CD4-positive, alpha-beta T cell treated with Interleukin-12 subunit alpha and Interleukin-12 subunit beta, for 1 hour (primary cell): ENCODE measurements around the gene ZNF236.
"Not testable (repeated sequence)": the region's sequence is repeated elsewhere in the genome, so short reads cannot be mapped to it uniquely, and the experiment has no call there.

Experiments used
- DNase-seq: peaks from one replicate; pipeline ENCODE4 v3.0.0-alpha.2; 2020

The ZNF236 gene

DNA sequence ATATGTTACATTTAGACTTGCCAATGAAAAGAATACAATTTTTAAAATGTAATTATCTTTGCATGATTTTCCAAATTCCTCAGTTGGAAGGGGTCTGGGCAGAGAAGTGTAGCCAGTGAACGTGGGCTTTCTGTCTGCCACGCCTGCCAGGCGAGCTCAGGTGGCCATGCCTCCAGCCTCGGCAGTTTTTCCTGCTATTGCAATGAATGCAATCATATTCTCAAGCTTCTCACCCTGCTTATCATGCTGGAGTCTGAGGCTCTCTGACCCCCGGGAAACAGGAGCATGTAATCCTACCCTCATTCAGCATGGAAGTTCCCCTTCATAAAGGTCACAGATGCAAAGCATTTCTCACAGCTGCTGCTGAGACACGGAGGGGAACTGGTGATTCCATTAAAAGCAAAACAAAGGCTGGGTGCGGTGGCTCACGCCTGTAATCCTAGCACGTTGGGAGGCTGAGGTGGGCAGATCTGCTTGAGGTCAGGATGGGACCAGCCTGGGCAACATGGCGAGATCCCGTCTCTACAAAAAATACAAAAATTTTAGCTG lies 155.4 kb downstream of the ZNF236 start:
- no peak for DNase-seq

DNA sequence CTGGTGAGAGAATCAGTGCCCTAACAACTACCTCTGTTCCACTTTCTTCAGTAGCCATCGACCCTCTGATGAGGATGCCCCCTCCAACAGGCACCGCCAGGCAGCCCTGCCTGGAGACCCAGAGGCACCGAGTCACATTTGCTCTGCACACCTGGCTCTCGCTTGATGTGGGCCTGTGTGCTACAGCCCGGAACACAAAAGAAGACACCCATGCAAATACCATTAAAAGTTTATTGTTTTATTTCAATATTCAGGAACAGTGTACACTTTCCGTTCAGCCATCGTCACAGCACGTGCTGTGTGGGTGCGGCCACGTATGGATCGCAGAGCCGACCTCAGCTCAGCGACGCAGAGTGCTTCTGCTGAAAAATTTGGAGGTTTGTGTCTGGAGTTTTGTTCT lies 156.3 kb downstream of the ZNF236 start:
- DNase-seq = no peak

GRCh38 chr18:76979111-76979751 lies 156.9 kb downstream of the ZNF236 start:
- no peak for DNase-seq

- DNase-seq = no peak
Observed at GRCh38 chr18:76979906-76980305, 157.5 kb downstream of the ZNF236 start.

GRCh38 chr18:76980663-76981395 lies 158.5 kb downstream of the ZNF236 start:
- DNase-seq = no peak

DNA sequence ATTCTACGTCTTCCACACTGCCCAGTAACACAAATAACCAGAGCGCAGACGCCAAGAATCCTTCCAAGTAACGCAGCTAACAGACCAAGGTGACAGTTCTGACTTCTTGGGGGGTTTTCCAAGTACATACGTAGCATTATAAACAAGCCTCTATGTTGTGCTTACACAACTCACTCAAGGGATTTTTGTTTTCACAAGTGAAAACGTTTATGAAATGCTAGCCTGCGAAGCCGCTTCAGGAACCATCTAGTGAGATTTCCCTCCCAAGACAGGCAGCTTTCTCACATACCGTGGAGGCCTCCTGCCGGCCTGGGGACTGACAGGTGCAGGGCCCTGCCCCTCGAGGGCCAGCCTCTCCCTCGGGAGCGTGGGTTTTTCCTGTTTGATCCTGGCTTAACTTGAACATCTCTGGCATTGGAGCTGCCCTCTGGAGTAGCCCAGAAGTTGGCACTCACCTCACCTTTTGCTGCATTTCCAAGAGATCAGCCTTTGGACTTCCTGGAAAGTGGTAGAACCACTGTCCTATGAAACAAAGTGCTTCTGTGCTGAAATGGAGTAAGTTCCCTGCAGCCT lies 159.1 kb downstream of the ZNF236 start:
- no peak for DNase-seq

DNA sequence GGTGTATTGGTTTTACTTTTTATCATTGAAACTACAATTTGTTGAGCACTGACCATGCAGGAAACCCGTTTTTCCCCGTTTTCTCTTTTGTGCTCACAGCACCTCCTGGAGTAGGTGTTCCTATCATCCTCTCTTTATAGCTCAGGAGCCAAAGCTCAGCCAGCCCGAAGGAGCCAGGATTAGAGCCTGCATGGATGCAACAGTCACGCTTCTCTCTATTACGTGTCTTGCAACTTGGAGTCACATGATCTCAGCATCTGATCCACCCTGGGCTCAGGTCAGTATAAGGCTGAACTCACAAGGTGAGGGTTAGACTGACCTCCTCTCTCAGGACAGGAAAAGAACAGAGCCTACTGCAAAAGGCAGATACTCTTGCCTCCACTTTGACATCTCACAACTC lies 159.7 kb downstream of the ZNF236 start:
- no peak for DNase-seq

GRCh38 chr18:76982841-76983583 lies 160.7 kb downstream of the ZNF236 start:
- peak; percentile 84 for DNase-seq

DNA sequence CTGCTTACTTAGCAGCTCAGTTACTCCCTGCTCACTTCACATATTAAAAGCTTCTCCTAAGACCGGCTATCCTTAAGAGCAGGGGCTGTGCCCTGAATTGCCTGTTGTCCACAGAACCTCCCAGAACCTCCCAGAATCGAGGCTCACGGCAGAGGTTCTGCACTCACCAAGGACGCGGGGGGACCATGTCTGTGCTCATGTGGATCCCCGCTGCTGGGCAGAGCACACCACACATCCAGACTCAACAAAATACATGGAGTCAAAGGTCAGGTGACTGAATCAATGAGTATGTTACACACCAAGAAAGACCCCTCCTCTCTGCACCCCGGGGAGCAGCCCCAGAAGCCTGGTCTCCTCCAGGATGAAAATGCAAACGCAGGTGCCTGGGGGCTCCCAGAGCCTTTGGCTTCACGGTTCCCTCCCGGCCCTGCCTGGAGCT lies 161.3 kb downstream of the ZNF236 start:
- DNase-seq = no peak

DNA sequence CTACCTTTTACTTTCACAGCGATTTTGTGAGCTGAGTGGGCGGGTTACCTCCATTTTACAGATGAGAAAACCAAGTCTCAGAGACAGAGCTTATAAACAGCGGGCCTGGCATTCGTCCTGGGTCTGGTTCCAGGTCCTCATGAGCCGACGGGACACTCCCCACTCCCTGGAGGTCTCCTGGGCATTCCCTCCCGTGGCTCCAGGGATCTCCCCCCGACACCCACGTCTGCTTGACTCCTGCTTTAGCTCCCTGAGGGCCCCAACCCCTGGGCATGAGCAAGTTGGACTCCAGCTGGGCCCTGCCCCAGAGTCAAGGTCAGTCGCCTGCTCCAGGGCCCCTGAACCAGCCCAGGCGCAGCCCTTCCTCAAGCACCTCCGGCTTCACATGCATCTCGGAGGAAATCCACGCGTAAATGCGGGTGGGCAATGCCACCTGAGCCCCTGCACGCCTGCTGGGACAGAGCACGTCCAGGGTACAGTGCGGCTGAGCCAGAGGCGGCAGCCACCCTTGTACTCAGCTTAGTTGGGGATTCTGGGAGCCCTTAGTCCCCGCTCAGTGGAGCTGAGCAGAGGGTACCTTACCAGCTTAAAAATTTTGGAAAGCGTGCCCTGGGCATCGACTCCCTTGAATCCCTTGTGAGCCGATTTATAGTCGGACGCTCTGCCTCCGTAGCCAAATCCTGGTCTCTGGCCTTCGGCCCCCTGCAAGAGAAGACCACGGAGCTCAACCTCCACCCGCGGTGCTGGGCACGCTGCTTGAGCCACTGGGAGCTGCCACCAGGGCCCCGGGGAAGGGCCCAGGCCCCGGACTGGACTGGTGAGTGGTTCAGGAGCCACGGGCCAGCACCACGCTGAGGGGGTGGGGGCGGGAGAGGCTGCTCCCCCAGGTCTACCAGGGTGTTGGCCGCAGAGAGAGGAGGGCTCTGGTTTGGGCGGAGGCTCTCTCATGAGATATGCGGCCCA lies 162.1 kb downstream of the ZNF236 start:
- no peak for DNase-seq

DNA sequence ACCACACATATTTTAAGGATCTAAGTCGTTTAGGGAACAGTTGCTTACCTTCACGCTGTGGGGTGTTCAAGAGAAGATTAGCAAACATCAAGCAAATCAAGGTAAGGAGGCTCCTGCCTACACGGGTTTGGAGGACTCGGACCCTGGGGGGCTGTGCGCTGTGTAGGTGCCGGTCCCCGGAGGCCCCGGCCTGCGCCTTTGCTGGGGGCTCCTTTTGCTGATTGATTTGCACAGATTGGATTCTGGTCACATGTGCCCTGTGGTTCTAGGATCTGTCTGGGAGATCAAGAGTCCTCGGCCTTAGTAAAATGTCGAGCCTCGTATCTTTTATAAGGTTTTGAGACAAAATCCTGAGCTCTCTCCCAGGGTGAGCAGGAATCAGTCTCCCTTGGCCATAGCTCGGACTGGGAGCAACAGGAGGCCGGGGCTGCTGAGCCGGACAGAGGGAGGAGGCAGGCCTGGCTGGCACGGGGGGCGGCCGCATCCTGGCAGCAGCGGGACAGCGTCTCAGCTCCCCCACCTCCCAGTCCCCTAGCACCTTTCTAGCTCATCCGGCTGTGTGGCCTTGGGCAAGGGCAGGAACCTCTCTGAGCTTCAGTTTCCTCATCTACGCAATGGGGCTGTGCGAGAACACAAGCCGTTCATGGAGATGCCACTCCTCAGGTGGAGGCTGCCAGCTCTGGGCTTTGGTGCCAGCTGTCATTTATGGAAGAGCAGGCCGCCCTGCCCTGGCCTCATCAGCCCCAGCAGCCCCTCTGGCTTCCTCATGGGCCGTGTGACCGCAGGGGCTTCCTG lies 163.0 kb downstream of the ZNF236 start:
- no peak for DNase-seq

DNA sequence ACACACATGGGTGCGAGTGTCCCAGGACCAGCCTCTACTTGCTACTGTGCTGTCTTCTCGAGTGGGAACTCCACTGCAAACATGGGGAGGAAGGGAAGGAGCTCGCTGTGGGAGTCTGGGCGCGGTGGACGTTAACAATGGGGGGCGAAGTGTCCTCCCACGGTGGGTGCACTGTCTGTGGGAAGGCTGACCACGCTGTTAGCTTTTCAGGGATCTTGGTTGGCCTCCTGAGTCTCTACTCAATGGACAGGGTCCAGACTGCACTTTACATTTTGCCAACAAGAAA lies 163.5 kb downstream of the ZNF236 start:
- DNase-seq = no peak

- DNase-seq = no peak
Observed at GRCh38 chr18:76986406-76986805, 164.0 kb downstream of the ZNF236 start.

GRCh38 chr18:76988031-76988826 lies 165.9 kb downstream of the ZNF236 start:
- no peak for DNase-seq

- DNase-seq = no peak
Observed at GRCh38 chr18:76988827-76989646, 166.7 kb downstream of the ZNF236 start.

DNA sequence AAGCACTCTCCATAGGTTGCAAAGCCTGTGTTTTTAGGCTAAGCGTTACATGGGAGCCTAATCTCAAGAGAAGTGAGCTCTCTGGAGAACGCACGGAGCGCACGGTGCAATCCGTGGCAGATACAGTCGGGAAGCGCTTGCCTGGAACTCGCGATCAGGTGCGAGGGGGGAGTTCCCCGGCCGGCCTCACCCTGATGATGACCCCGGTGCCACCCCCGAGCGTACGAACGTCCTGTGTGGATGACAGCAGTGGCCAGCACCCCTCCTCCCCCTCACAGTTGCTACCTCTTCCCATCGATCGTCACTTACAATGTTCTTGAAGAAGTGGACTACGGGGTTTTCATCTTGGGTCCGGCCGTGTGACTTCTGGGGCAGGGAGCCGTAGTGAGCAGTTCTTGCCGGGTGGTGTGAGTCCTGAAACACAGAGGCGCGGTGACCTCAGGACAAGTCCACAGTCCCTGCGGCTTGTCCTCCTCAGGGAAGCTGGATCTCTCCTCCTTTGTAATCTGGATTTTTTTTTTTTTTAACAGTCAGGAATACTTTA lies 167.4 kb downstream of the ZNF236 start:
- DNase-seq = no peak

DNA sequence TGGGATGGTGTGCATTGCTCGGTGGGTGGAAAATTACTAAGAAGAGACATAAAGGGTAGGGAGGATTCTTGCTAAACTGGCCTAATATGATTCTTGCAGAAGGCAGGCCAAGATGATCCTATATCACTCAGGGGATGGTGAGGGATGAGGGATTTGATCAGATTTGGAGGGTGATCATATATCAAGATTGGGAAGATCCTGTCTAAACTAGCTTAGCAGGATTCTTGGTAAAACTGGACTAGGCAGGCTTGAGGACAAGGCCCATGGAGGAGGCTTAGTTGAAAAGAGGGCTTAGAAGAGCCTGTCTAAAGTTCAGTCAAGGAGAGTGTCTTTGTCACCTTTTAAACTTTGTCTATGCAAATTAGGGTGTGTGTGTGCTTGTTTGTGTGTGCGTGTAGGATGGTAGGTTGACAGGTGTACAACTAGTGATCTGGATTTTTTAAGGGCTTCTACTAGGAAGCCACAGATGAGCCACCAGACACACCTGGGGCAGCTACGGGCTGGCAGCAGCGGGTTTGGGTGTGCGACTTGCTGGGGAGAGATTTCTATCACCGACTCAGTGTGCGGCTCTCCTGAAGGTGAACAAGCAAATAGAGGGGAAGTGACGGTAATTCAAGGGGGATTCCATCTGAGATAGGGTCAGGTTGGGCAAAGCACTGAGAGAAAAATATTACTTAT lies 168.1 kb downstream of the ZNF236 start:
- not testable (repeated sequence) for DNase-seq

GRCh38 chr18:76991021-76991688 lies 168.8 kb downstream of the ZNF236 start:
- DNase-seq = no peak
